Measurements from ENCODE around the gene TRA2A. TPM values are rescaled to one million over a fixed set of nuclear protein-coding genes. Genes with fewer than 3 reads are reported as not detected.
A peak's percentile ranks its signal among the peaks of the same experiment; 100 is the strongest.

The TRA2A gene
- total and polyA plus RNA-seq, 9 of the 15 experiments (the other 6 are each of a cell fraction or from before 2014, with no cell fraction given), result 22.7 to 210 (median 73.9) TPM

- Histone ChIP-seq H3K9me1 (ENCODE audit: control insufficient read depth, insufficient read depth, low read length) (no peaks in the 10 kb centered on the region), H2AFZ (ENCODE audit: low read depth, low read length) (peak overlapping the region; percentile 5; the same call in 1 of the 2 replicates), H3K27me3 (ENCODE audit: control insufficient read depth in 2 of 2, insufficient read depth in 2 of 2, low read length in 2 of 2) (no peaks in the 10 kb centered on the region), H3K9ac (ENCODE audit: insufficient read depth in 1 of 2, low read depth in 2 of 2, low read length in 2 of 2) (no peak overlapping the region), H3K4me1 (replicated peaks in 1 of 2; ENCODE audit: control insufficient read depth in 2 of 2, insufficient read depth in 2 of 2, low read length in 2 of 2) (peaks cover 0 to 6% of the 10 kb centered on the region in 2 experiments; a peak in 2 of 5 replicates), H3K9me3 (replicated peaks; ENCODE audit: control insufficient read depth, insufficient read depth, low read depth, low read length) (no peaks in the 10 kb centered on the region; the same call in 1 of the 2 replicates), H3K27ac (ENCODE audit: extremely low read depth, low read depth, low read length) (no peak overlapping the region), H4K20me1 (replicated peaks; ENCODE audit: control insufficient read depth, insufficient read depth, low read length) (0 out of 2 replicates have a peak, but pooled peaks cover 4% of the 10 kb centered on the region), H3K79me2 (ENCODE audit: control insufficient read depth, insufficient read depth, low read length) (no peaks in the 10 kb centered on the region), H3K4me3 (no peak overlapping the region), H3K4me2 (ENCODE audit: insufficient read depth, low read length) (peak overlapping the region; percentile 47; the same call in 1 of the 2 replicates), H3K36me3 (ENCODE audit: control insufficient read depth, insufficient read depth, low read length) (no peaks in the 10 kb centered on the region)
- peak; percentile 97 for FAIRE-seq
- in situ Hi-C loops (cut with MboI), result loop anchor here (5.0 kb wide), 1 partner anchor 273 kb away; no protein-coding TSS in a partner anchor
- DNase-seq (ENCODE audit: extremely low read depth in 1 of 4, low spot score in 3 of 4), result peak in 2 of 4 experiments; percentile 44 to 72
- ChIA-PET POLR2A (interaction anchor here (1.0 kb wide), 1 partner anchor 14 kb away, joined by 3 read pairs; no protein-coding TSS in a partner anchor), CTCF (ENCODE audit: low intra/inter-chr PET ratio) (interaction anchor here (1.2 to 4.8 kb wide), 6 partner anchors 115 to 283 kb away, joined by 7 to 73 read pairs (median 20); no protein-coding TSS in a partner anchor)
- intact Hi-C loops (cut with micrococcal nuclease), result loop anchor here (1.0 to 10.0 kb wide), 4 partner anchors 115 to 460 kb away; no protein-coding TSS in a partner anchor
- ATAC-seq, result peak; percentile 90
- WGBS (ENCODE audit: insufficient coverage, low coverage, missing lambda C conversion rate), result 8% methylated on average over 2 of the region's 2 CpGs
- no TSS peak for BruUV-seq (replicated peaks)
- TF ChIP-seq MEF2D (tag; conservative IDR thresholded peaks at IDR 0.05; ENCODE audit: low read depth) (peak; percentile 76; the same call in 1 of the 2 replicates), ZNF740 (CRISPR knock-in tag; IDR thresholded peaks at IDR 0.05) (no peak), ZNF740 (tag; IDR thresholded peaks at IDR 0.05) (no peak), CTCF (IDR thresholded peaks at IDR 0.05 in 2 of 3, conservative IDR thresholded peaks at IDR 0.05 in 1 of 3; ENCODE audit: insufficient read depth in 2 of 3, low read depth in 1 of 3, low read length in 3 of 3) (peak; percentile 74 to 87 (median 77)), RB1 (IDR thresholded peaks at IDR 0.05; ENCODE audit: low read depth) (peak; percentile 74; the same call in 1 of the 2 replicates), E2F3 (CRISPR knock-in tag; IDR thresholded peaks at IDR 0.05) (no peak), CBFA2T2 (conservative IDR thresholded peaks at IDR 0.05) (no peak), DNMT1 (IDR thresholded peaks at IDR 0.05) (no peak), TCF7L2 (IDR thresholded peaks at IDR 0.05; ENCODE audit: low read depth, low read length) (no peak), HDAC2 (IDR thresholded peaks at IDR 0.05) (no peak), NKRF (IDR thresholded peaks at IDR 0.05; ENCODE audit: borderline replicate concordance) (no peak), TBP (optimal IDR thresholded peaks at IDR 0.05; ENCODE audit: low read depth, low read length) (no peak), SIN3A (IDR thresholded peaks at IDR 0.05; ENCODE audit: borderline replicate concordance in 2 of 2, control insufficient read depth in 1 of 2, low read depth in 2 of 2, low read length in 2 of 2) (no peak), TOE1 (IDR thresholded peaks at IDR 0.05; ENCODE audit: borderline replicate concordance) (no peak), TOE1 (CRISPR knock-in tag; IDR thresholded peaks at IDR 0.05; ENCODE audit: borderline replicate concordance, low read depth) (no peak), RFX5 (IDR thresholded peaks at IDR 0.05; ENCODE audit: low read depth, low read length) (no peak), ZBED1 (IDR thresholded peaks at IDR 0.05) (no peak), EHMT2 (IDR thresholded peaks at IDR 0.05) (no peak), ZNF212 (CRISPR knock-in tag; IDR thresholded peaks at IDR 0.05) (no peak), KLF6 (CRISPR knock-in tag; IDR thresholded peaks at IDR 0.05; ENCODE audit: borderline replicate concordance) (no peak)
These were observed 13.2 kb upstream of the TRA2A start for GRCh38 chr7:23544913-23545354.

Measured in K562 (cell line).